Measurements from ENCODE around the gene ADGB.

The ADGB gene

DNA sequence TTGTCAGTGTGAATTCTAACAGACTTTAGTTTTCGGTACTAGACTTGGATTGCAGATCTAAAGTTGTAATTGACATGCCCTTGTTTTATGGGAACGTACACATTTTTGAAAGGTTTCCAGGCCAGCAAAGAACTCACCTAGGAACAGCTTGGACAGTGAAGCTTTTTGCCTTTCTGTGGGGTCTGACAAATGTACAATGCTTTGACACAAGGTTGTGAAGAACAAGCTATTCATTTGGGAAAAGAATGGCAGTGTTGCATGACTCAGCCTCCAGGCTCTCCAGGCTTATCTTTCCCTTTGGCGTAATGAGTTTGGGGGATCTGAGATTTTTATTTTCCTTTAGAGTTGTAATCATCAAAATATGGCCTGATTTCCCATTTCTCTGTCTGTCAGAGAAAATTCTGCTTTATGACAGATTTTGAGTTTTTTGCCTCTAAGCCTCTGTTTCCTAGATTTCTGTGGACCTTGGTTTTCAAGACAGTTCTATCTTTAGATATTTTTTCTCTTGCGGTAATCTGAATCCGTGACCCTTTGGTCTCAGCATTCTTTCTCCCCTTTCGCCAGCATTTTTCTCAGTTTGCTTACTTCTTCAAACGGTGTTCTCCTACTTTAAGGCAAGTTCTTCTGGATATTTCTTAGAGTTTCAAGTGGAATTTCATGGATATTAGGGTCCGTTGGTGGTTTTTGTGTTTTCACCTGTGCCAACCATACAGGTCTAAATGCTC, 221.0 kb downstream of the ADGB start:
- DNase-seq (ENCODE audit: extremely low read depth, insufficient read length) = no peak
- TF ChIP-seq, protein P1, sequence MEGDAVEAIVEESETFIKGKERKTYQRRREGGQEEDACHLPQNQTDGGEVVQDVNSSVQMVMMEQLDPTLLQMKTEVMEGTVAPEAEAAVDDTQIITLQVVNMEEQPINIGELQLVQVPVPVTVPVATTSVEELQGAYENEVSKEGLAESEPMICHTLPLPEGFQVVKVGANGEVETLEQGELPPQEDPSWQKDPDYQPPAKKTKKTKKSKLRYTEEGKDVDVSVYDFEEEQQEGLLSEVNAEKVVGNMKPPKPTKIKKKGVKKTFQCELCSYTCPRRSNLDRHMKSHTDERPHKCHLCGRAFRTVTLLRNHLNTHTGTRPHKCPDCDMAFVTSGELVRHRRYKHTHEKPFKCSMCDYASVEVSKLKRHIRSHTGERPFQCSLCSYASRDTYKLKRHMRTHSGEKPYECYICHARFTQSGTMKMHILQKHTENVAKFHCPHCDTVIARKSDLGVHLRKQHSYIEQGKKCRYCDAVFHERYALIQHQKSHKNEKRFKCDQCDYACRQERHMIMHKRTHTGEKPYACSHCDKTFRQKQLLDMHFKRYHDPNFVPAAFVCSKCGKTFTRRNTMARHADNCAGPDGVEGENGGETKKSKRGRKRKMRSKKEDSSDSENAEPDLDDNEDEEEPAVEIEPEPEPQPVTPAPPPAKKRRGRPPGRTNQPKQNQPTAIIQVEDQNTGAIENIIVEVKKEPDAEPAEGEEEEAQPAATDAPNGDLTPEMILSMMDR (IDR thresholded peaks at IDR 0.05; ENCODE audit: insufficient read depth, low read length, poor library complexity, severe bottlenecking) = no peak
- Histone ChIP-seq H3K4me3 (replicated peaks; ENCODE audit: low read depth, low read length) (no peak overlapping the region), H3K27me3 (replicated peaks; ENCODE audit: control insufficient read depth, insufficient read depth, low read length) (no peaks in the 10 kb centered on the region), H3K36me3 (ENCODE audit: control insufficient read depth, insufficient read depth, low read length) (no peaks in the 10 kb centered on the region)

- no peak for DNase-seq (ENCODE audit: extremely low read depth, insufficient read length)
- no peaks in the 10 kb centered on the region for H3K27me3 ChIP-seq (replicated peaks; ENCODE audit: control insufficient read depth, insufficient read depth, low read length)
- TF ChIP-seq, protein P1 (IDR thresholded peaks at IDR 0.05; ENCODE audit: insufficient read depth, low read length, poor library complexity, severe bottlenecking) = no peak
- H3K4me3 ChIP-seq (replicated peaks; ENCODE audit: low read depth, low read length) = no peak overlapping the region
- H3K36me3 ChIP-seq (ENCODE audit: control insufficient read depth, insufficient read depth, low read length) = no peaks in the 10 kb centered on the region
Measured at GRCh38 chr6:146827216-146827928, 228.6 kb downstream of the ADGB start.

GRCh38 chr6:146829792-146830565, 231.2 kb downstream of the ADGB start:
- no peak overlapping the region for H3K4me3 ChIP-seq (replicated peaks; ENCODE audit: low read depth, low read length)
- TF ChIP-seq, protein P1 (IDR thresholded peaks at IDR 0.05; ENCODE audit: insufficient read depth, low read length, poor library complexity, severe bottlenecking) = no peak
- no peak for DNase-seq (ENCODE audit: extremely low read depth, insufficient read length)
- H3K36me3 ChIP-seq (ENCODE audit: control insufficient read depth, insufficient read depth, low read length) = no peaks in the 10 kb centered on the region
- no peaks in the 10 kb centered on the region for H3K27me3 ChIP-seq (replicated peaks; ENCODE audit: control insufficient read depth, insufficient read depth, low read length)

- Histone ChIP-seq H3K4me3 (replicated peaks; ENCODE audit: low read depth, low read length) (no peak overlapping the region), H3K27me3 (replicated peaks; ENCODE audit: control insufficient read depth, insufficient read depth, low read length) (no peaks in the 10 kb centered on the region), H3K36me3 (ENCODE audit: control insufficient read depth, insufficient read depth, low read length) (no peaks in the 10 kb centered on the region)
- DNase-seq (ENCODE audit: extremely low read depth, insufficient read length) = no peak
- TF ChIP-seq, protein P1 (IDR thresholded peaks at IDR 0.05; ENCODE audit: insufficient read depth, low read length, poor library complexity, severe bottlenecking) = no peak
Measured at GRCh38 chr6:146833157-146833556, 234.4 kb downstream of the ADGB start.

DNA sequence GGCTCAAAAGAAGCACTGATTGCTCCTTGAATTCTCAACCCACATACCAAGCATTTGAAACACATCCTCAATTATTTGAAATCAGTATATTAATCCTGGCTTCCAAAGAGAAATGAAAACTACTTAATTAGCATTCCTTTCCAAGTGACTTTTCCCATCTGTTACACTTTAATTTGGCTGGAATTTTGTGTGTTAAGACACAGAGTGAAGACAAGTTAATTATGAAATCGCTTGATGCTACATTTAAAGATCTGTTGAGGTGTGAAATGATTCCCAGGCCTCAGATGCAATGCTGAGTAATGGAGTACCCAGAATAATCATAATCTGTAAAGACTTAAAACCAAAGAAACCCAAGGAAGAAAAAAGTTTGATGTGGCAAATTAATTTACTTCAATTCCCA, 241.4 kb downstream of the ADGB start:
- no peaks in the 10 kb centered on the region for H3K27me3 ChIP-seq (replicated peaks; ENCODE audit: control insufficient read depth, insufficient read depth, low read length)
- H3K36me3 ChIP-seq (ENCODE audit: control insufficient read depth, insufficient read depth, low read length) = no peaks in the 10 kb centered on the region
- no peak for DNase-seq (ENCODE audit: extremely low read depth, insufficient read length)
- TF ChIP-seq, protein P1 (IDR thresholded peaks at IDR 0.05; ENCODE audit: insufficient read depth, low read length, poor library complexity, severe bottlenecking) = no peak
- H3K4me3 ChIP-seq (replicated peaks; ENCODE audit: low read depth, low read length) = no peak overlapping the region

Data from GM06990 (cell line).